ENCODE results near the gene EXOC4.
"Not testable (repeated sequence)": the region's sequence is repeated elsewhere in the genome, so short reads cannot be mapped to it uniquely, and the experiment has no call there.

EXOC4 gene

GRCh38 chr7:133309333-133309732 lies 56.5 kb downstream of the EXOC4 start:
- Histone ChIP-seq H3K36me3 (peaks cover 51% of the 10 kb centered on the region), H4K20me1 (no peaks in the 10 kb centered on the region), H3K4me3 (no peak overlapping the region), H3K9ac (no peak overlapping the region), H3K4me1 (no peaks in the 10 kb centered on the region), H3K27me3 (no peaks in the 10 kb centered on the region), H3K4me2 (no peak overlapping the region), H3K9me3 (no peaks in the 10 kb centered on the region), H3K27ac (no peak overlapping the region)
- TF ChIP-seq Cebpa-rat (IDR thresholded peaks at IDR 0.05): no peak

- no peak for TF ChIP-seq Cebpa-rat (IDR thresholded peaks at IDR 0.05)
- Histone ChIP-seq H3K9me3 (no peaks in the 10 kb centered on the region), H3K36me3 (peaks cover 50% of the 10 kb centered on the region), H3K4me3 (no peak overlapping the region), H3K27me3 (no peaks in the 10 kb centered on the region), H3K4me1 (no peaks in the 10 kb centered on the region), H3K4me2 (no peak overlapping the region), H3K27ac (no peak overlapping the region), H4K20me1 (no peaks in the 10 kb centered on the region), H3K9ac (no peak overlapping the region)
These were observed 57.5 kb downstream of the EXOC4 start for GRCh38 chr7:133310232-133310862.

GRCh38 chr7:133313575-133313974 lies 60.7 kb downstream of the EXOC4 start:
- H3K36me3 ChIP-seq: peaks cover 32% of the 10 kb centered on the region
- H3K9ac ChIP-seq: no peak overlapping the region
- H3K27me3 ChIP-seq: no peaks in the 10 kb centered on the region
- H3K4me3 ChIP-seq: no peak overlapping the region
- H3K4me1 ChIP-seq: peaks cover 6% of the 10 kb centered on the region; the same call in 1 of the 2 replicates
- no peak overlapping the region for H3K27ac ChIP-seq
- no peak for TF ChIP-seq Cebpa-rat (IDR thresholded peaks at IDR 0.05)
- H3K4me2 ChIP-seq: no peak overlapping the region
- H4K20me1 ChIP-seq: no peaks in the 10 kb centered on the region
- no peaks in the 10 kb centered on the region for H3K9me3 ChIP-seq

DNA sequence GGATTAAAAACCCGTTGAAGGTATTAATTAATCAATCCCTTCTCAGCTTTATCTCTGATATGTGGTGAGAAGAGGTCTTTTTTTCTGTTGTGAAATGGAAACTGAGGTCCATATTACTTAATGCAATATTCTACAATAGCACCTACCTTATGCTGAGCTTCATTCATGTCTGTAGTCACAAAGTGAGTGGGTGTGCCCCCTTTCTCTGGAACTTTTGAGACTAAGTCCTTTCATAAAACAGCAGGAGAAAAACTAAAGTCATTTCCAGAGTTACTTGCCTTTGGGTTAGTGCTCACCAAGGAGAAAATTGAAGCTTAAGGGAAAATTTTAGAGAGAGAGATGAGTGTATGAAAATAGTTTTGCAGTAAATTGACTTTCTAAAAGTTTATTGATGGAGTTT lies 61.2 kb downstream of the EXOC4 start:
- no peak overlapping the region for H3K4me2 ChIP-seq
- peaks cover 28% of the 10 kb centered on the region for H3K36me3 ChIP-seq
- no peak overlapping the region for H3K9ac ChIP-seq
- H3K4me1 ChIP-seq: peaks cover 6% of the 10 kb centered on the region; the same call in 1 of the 2 replicates
- no peaks in the 10 kb centered on the region for H4K20me1 ChIP-seq
- no peak overlapping the region for H3K27ac ChIP-seq
- no peaks in the 10 kb centered on the region for H3K27me3 ChIP-seq
- H3K4me3 ChIP-seq: no peak overlapping the region
- TF ChIP-seq Cebpa-rat (IDR thresholded peaks at IDR 0.05): no peak
- H3K9me3 ChIP-seq: no peaks in the 10 kb centered on the region

DNA sequence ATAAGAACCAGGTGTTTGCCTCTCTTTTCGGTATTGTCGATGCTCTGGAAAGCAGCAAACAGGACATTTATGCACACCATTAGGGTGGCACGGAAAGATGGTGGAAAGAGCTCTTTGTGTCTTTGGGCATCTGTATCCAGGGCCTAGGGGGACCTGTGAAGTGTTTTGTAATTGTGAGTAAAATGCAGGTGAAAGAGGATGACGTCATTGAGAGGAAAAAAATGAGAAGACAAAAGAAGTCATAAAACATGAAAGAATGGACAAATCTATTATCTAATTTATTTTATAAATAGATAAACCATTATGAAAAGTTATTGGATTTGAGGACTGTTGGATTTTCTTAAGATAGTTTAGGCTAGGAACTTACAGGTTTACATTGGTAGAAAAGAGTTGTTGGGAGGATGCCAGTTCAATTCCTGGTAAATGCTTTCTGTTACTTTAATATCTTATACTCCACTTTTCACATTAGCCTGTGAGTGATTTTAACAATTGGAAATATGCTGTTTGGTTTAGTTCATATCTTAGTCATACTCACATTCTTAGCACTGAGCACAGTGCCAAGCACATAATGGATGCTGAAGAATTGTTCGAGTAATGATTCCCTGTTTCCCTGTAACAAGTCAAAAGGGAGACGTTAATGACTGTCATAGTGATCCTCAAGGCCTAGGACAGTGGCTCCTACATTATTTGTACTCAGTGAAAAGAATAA lies 62.6 kb downstream of the EXOC4 start:
- Histone ChIP-seq H3K9me3 (no peaks in the 10 kb centered on the region; the same call in 1 of the 2 replicates), H3K4me1 (peaks cover 6% of the 10 kb centered on the region; the same call in 1 of the 2 replicates), H3K4me3 (no peak overlapping the region), H3K36me3 (peaks cover 30% of the 10 kb centered on the region), H4K20me1 (no peaks in the 10 kb centered on the region), H3K27ac (no peak overlapping the region), H3K4me2 (no peak overlapping the region), H3K27me3 (no peaks in the 10 kb centered on the region), H3K9ac (no peak overlapping the region)
- TF ChIP-seq Cebpa-rat (IDR thresholded peaks at IDR 0.05): no peak

DNA sequence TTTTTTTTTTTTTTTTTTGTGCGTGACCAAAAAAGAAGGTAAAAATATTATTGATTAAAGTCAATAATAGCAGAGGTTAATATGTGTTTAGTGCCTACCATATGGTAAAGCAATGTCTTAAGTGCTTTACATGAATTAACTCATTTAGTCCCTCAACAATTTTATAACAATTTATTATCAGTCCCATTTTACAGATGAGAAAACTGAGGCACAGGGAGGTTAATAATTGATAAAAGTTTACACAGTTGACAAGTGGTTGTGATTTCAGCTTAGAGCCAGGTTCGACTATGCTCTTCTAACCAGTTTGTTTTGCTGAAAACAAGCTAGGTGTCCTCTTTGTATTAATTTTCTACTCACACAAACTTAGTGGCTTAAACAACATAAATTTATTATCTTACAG lies 67.0 kb downstream of the EXOC4 start:
- H3K4me2 ChIP-seq: no peak overlapping the region
- no peaks in the 10 kb centered on the region for H4K20me1 ChIP-seq
- H3K9ac ChIP-seq: no peak overlapping the region
- H3K27ac ChIP-seq: no peak overlapping the region
- no peak for TF ChIP-seq Cebpa-rat (IDR thresholded peaks at IDR 0.05)
- H3K36me3 ChIP-seq: peaks cover 47% of the 10 kb centered on the region
- peaks cover 6% of the 10 kb centered on the region; the same call in 1 of the 2 replicates for H3K4me1 ChIP-seq
- H3K27me3 ChIP-seq: no peaks in the 10 kb centered on the region
- H3K9me3 ChIP-seq: peaks cover 25% of the 10 kb centered on the region
- no peak overlapping the region for H3K4me3 ChIP-seq

- H3K27ac ChIP-seq: no peak overlapping the region
- H3K4me1 ChIP-seq: peaks cover 4% of the 10 kb centered on the region; the same call in 1 of the 2 replicates
- no peak for TF ChIP-seq Cebpa-rat (IDR thresholded peaks at IDR 0.05)
- H3K4me2 ChIP-seq: no peak overlapping the region
- H3K27me3 ChIP-seq: no peaks in the 10 kb centered on the region
- H4K20me1 ChIP-seq: no peaks in the 10 kb centered on the region
- peaks cover 32% of the 10 kb centered on the region for H3K9me3 ChIP-seq
- no peak overlapping the region for H3K9ac ChIP-seq
- H3K4me3 ChIP-seq: no peak overlapping the region
- peaks cover 57% of the 10 kb centered on the region for H3K36me3 ChIP-seq
These were observed 68.0 kb downstream of the EXOC4 start for GRCh38 chr7:133320891-133321290.

- not testable (repeated sequence) for H3K4me3 ChIP-seq, H3K9ac ChIP-seq, H4K20me1 ChIP-seq, H3K4me2 ChIP-seq, H3K27me3 ChIP-seq, H3K4me1 ChIP-seq, H3K27ac ChIP-seq
- H3K36me3 ChIP-seq: peaks cover 62% of the 10 kb centered on the region
- H3K9me3 ChIP-seq: peaks cover 36% of the 10 kb centered on the region
These were observed 68.5 kb downstream of the EXOC4 start for GRCh38 chr7:133321366-133321765.

- H4K20me1 ChIP-seq, H3K4me2 ChIP-seq, H3K4me1 ChIP-seq, H3K27me3 ChIP-seq, H3K9ac ChIP-seq, H3K27ac ChIP-seq, H3K4me3 ChIP-seq: not testable (repeated sequence)
- Histone ChIP-seq H3K9me3 (peaks cover 43% of the 10 kb centered on the region), H3K36me3 (peaks cover 48% of the 10 kb centered on the region)
These were observed 73.9 kb downstream of the EXOC4 start for GRCh38 chr7:133326745-133327144.

DNA sequence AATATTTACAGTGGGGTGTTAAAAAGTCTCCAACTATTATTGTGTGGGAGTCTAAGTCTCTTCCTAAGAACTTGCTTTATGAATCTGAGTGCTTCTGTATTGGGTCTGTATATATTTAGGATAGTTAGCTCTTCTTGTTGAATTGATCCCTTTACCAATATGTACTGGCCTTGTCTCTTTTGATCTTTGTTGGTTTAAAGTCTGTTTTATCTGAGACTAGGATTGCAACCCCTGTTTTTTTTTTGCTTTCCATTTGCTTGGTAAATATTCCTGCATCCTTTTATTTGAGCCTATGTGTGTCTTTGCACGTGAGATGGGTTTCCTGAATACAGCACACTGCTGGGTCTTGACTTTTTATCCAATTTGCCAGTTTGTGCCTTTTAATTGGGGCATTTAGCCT lies 75.1 kb downstream of the EXOC4 start:
- not testable (repeated sequence) for H3K4me2 ChIP-seq, H3K9ac ChIP-seq, H3K27me3 ChIP-seq, H3K4me1 ChIP-seq, H4K20me1 ChIP-seq, H3K27ac ChIP-seq, H3K4me3 ChIP-seq
- Histone ChIP-seq H3K36me3 (peaks cover 44% of the 10 kb centered on the region), H3K9me3 (peaks cover 36% of the 10 kb centered on the region)

All from BLaER1 (cell line).